IPS DF 6.9 (cell line): ENCODE data around the gene POU2F2.

Experiments used
- DNase-seq: peaks from one replicate; pipeline ENCODE4 v3.0.0-alpha.2; 2013; ENCODE audit warnings: low read depth, low spot score
- H3K27ac ChIP-seq: one replicate; pipeline ENCODE4 v1.5.1; 2013; ENCODE audit warnings: low read length, control low read depth
- H3K27me3 ChIP-seq: 2 replicates; pipeline ENCODE4 v1.6.1; 2013; ENCODE audit warnings: mild to moderate bottlenecking, low read length; ENCODE audit not compliant: control insufficient read depth, insufficient read depth
- H3K36me3 ChIP-seq: 2 replicates; pipeline ENCODE4 v1.6.1; 2013; ENCODE audit warnings: low read length; ENCODE audit not compliant: control insufficient read depth, insufficient read depth
- H3K4me1 ChIP-seq: 2 replicates; pipeline ENCODE4 v1.6.1; 2013; ENCODE audit warnings: low read length; ENCODE audit not compliant: control insufficient read depth, insufficient read depth
- H3K4me3 ChIP-seq: 2 replicates; pipeline ENCODE4 v1.5.1; 2013; ENCODE audit warnings: mild to moderate bottlenecking, low read length
- H3K9me3 ChIP-seq: 2 replicates; pipeline ENCODE4 v1.6.1; 2013; ENCODE audit warnings: low read length, inconsistent platforms; ENCODE audit not compliant: control insufficient read depth, insufficient read depth
- WGBS: extraction: QIAGEN DNeasy Blood & Tissue Kit; methylation state at CpG from one replicate; pipeline ENCODE4 v1.1.7; 2013; ENCODE audit warnings: mixed read lengths, missing lambda C conversion rate; ENCODE audit not compliant: insufficient read length, insufficient coverage; 5-methylcytosine and 5-hydroxymethylcytosine counted together

Gene POU2F2

GRCh38 chr19:42080764-42081375 lies 51.4 kb downstream of the POU2F2 start:
- Histone ChIP-seq H3K27ac (no peak overlapping the region), H3K36me3 (peaks cover 35% of the 10 kb centered on the region), H3K4me3 (no peak overlapping the region), H3K9me3 (no peaks in the 10 kb centered on the region), H3K27me3 (no peaks in the 10 kb centered on the region), H3K4me1 (no peaks in the 10 kb centered on the region; the same call in 1 of the 2 replicates)
- no peak for DNase-seq
- no CpG with 5 or more reads among the region's 28 CpGs for WGBS

GRCh38 chr19:42079886-42080763 lies 52.1 kb downstream of the POU2F2 start:
- no peak for DNase-seq
- Histone ChIP-seq H3K27me3 (no peaks in the 10 kb centered on the region), H3K9me3 (no peaks in the 10 kb centered on the region), H3K4me1 (peaks cover under 1% of the 10 kb centered on the region), H3K36me3 (peaks cover 35% of the 10 kb centered on the region), H3K4me3 (no peak overlapping the region), H3K27ac (no peak overlapping the region)
- no CpG with 5 or more reads among the region's 44 CpGs for WGBS

GRCh38 chr19:42079276-42079669 lies 53.0 kb downstream of the POU2F2 start:
- Histone ChIP-seq H3K4me3 (no peak overlapping the region), H3K9me3 (no peaks in the 10 kb centered on the region), H3K27me3 (no peaks in the 10 kb centered on the region), H3K4me1 (peaks cover 1% of the 10 kb centered on the region), H3K27ac (no peak overlapping the region), H3K36me3 (peaks cover 35% of the 10 kb centered on the region)
- no CpG with 5 or more reads among the region's 16 CpGs for WGBS
- no peak for DNase-seq

- no peak overlapping the region for H3K27ac ChIP-seq
- no peak for DNase-seq
Observed at GRCh38 chr19:42078538-42079275, 53.5 kb downstream of the POU2F2 start.

GRCh38 chr19:42078058-42078457 lies 54.2 kb downstream of the POU2F2 start:
- no CpG with 5 or more reads among the region's 1 CpG for WGBS
- Histone ChIP-seq H3K9me3 (no peaks in the 10 kb centered on the region), H3K36me3 (peaks cover 35% of the 10 kb centered on the region), H3K4me1 (peaks cover 1% of the 10 kb centered on the region), H3K4me3 (no peak overlapping the region), H3K27ac (no peak overlapping the region), H3K27me3 (no peaks in the 10 kb centered on the region)
- no peak for DNase-seq

More at GRCh38 chr19:42078538-42079275, 53.5 kb downstream of the POU2F2 start:
- peaks cover 35% of the 10 kb centered on the region for H3K36me3 ChIP-seq
- H3K4me1 ChIP-seq, result peaks cover 1% of the 10 kb centered on the region
- H3K9me3 ChIP-seq, result no peaks in the 10 kb centered on the region
- H3K4me3 ChIP-seq, result no peak overlapping the region
- WGBS, result no CpG with 5 or more reads among the region's 15 CpGs
- H3K27me3 ChIP-seq, result no peaks in the 10 kb centered on the region

- Histone ChIP-seq H3K27ac (no peak overlapping the region), H3K9me3 (no peaks in the 10 kb centered on the region), H3K36me3 (peaks cover 31% of the 10 kb centered on the region), H3K4me3 (peak overlapping the region; percentile 92; the same call in 1 of the 2 replicates), H3K27me3 (no peaks in the 10 kb centered on the region), H3K4me1 (peaks cover 1% of the 10 kb centered on the region)
- DNase-seq, result no peak
- WGBS, result no CpG with 5 or more reads among the region's 33 CpGs
Observed at GRCh38 chr19:42076380-42076944, 55.8 kb downstream of the POU2F2 start.

- H3K4me1 ChIP-seq, result peaks cover 1% of the 10 kb centered on the region; the same call in 1 of the 2 replicates
- WGBS, result no CpG with 5 or more reads among the region's 80 CpGs
- peaks cover 25% of the 10 kb centered on the region for H3K36me3 ChIP-seq
- H3K27ac ChIP-seq, result no peak within 1 kb of the TSS
- DNase-seq, result peak; percentile 99
- H3K9me3 ChIP-seq, result no peaks in the 10 kb centered on the region
- H3K27me3 ChIP-seq, result no peaks in the 10 kb centered on the region
- peak within 1 kb of the TSS; percentile 92; the same call in 1 of the 2 replicates for H3K4me3 ChIP-seq
Observed at GRCh38 chr19:42075616-42076379, 56.4 kb downstream of the POU2F2 start, which contains the start of gene ZNF574. ZNF574 (plus strand) TSS chr19:42076166; CDS start chr19:42078607, 2,441 bp downstream.

GRCh38 chr19:42075364-42075615 lies 57.0 kb downstream of the POU2F2 start:
- no CpG with 5 or more reads among the region's 3 CpGs for WGBS
- Histone ChIP-seq H3K36me3 (peaks cover 20% of the 10 kb centered on the region), H3K4me3 (peak overlapping the region; percentile 28; the same call in 1 of the 2 replicates), H3K27me3 (no peaks in the 10 kb centered on the region), H3K27ac (no peak overlapping the region), H3K4me1 (peaks cover 1% of the 10 kb centered on the region; the same call in 1 of the 2 replicates), H3K9me3 (no peaks in the 10 kb centered on the region)
- DNase-seq, result no peak

GRCh38 chr19:42074513-42075363 lies 57.5 kb downstream of the POU2F2 start:
- H3K9me3 ChIP-seq, result no peaks in the 10 kb centered on the region
- no peaks in the 10 kb centered on the region for H3K27me3 ChIP-seq
- DNase-seq, result no peak
- WGBS, result no CpG with 5 or more reads among the region's 27 CpGs
- H3K36me3 ChIP-seq, result peaks cover 15% of the 10 kb centered on the region
- peaks cover 1% of the 10 kb centered on the region; the same call in 1 of the 2 replicates for H3K4me1 ChIP-seq
- no peak overlapping the region for H3K27ac ChIP-seq
- H3K4me3 ChIP-seq, result peak overlapping the region; percentile 28; the same call in 1 of the 2 replicates
